ENCODE measurements around the gene RCAN3.

DNA sequence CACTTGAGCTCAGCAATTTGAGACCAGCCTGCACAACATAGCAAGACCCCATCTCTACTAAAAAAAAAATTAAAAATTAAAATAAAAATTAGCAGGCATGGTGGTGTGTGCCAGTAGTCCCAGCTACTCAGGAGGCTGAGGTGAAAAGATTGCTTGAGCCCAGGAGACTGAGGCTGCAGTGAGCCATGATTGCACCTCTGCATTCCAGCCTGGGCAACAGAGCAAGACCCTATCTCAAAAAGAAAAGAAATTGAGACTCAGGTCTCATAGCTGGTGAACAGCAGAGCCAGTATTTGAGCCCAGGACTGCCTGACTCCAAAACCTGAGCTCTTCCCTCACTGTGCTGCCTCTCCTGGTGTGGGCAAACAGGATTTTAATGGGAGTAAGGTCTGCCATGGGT, 28.4 kb upstream of the RCAN3 start:
- TF ChIP-seq POLR2A (IDR thresholded peaks at IDR 0.05; ENCODE audit: low read depth, low read length) (no peak), POLR2AphosphoS5 (IDR thresholded peaks at IDR 0.05; ENCODE audit: low read depth, low read length) (no peak), TAF1 (IDR thresholded peaks at IDR 0.05; ENCODE audit: borderline replicate concordance, low read depth, low read length) (no peak)

All from GM12892 (cell line).